ENCODE data around the gene KLHL30.

DNA sequence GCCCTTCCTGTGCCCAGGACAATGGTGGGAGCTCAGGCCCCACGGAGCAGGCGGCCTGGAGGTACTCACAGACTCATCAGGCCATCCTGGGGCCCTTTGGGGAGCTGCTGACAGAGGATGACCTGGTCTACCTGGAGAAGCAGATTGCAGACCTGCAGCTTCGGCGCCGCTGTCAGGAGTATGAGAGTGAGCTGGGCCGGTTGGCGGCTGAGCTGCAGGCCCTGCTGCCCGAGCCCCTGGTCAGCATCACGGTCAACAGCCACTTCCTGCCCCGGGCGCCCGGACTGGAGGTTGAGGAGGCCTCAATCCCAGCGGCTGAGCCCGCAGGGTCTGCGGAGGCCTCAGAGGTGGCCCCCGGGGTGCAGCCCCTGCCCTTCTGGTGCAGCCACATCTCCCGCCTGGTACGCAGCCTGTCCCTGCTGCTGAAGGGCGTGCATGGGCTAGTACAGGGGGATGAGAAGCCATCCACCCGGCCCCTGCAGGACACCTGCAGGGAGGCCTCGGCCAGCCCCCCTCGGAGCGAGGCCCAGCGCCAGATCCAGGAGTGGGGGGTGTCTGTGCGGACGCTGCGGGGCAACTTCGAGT, 8.3 kb upstream of the KLHL30 start:
- TF ChIP-seq, protein P1, sequence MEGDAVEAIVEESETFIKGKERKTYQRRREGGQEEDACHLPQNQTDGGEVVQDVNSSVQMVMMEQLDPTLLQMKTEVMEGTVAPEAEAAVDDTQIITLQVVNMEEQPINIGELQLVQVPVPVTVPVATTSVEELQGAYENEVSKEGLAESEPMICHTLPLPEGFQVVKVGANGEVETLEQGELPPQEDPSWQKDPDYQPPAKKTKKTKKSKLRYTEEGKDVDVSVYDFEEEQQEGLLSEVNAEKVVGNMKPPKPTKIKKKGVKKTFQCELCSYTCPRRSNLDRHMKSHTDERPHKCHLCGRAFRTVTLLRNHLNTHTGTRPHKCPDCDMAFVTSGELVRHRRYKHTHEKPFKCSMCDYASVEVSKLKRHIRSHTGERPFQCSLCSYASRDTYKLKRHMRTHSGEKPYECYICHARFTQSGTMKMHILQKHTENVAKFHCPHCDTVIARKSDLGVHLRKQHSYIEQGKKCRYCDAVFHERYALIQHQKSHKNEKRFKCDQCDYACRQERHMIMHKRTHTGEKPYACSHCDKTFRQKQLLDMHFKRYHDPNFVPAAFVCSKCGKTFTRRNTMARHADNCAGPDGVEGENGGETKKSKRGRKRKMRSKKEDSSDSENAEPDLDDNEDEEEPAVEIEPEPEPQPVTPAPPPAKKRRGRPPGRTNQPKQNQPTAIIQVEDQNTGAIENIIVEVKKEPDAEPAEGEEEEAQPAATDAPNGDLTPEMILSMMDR (conservative IDR thresholded peaks at IDR 0.05; ENCODE audit: low read depth in 2 of 2) = no peak
- no peak for TF ChIP-seq STAT1 (IDR thresholded peaks at IDR 0.05; ENCODE audit: unreplicated experiment)
- no peak for TF ChIP-seq CREB1 (CRISPR knock-in tag; IDR thresholded peaks at IDR 0.05; ENCODE audit: low read depth)
- TF ChIP-seq EZH2 (IDR thresholded peaks at IDR 0.05; ENCODE audit: low read depth, unreplicated experiment) = no peak
- TF ChIP-seq POLR2AphosphoS5 (IDR thresholded peaks at IDR 0.05; ENCODE audit: low read depth) = no peak
- TF ChIP-seq JUNB (IDR thresholded peaks at IDR 0.05; ENCODE audit: unreplicated experiment) = no peak
- TF ChIP-seq, protein P2, sequence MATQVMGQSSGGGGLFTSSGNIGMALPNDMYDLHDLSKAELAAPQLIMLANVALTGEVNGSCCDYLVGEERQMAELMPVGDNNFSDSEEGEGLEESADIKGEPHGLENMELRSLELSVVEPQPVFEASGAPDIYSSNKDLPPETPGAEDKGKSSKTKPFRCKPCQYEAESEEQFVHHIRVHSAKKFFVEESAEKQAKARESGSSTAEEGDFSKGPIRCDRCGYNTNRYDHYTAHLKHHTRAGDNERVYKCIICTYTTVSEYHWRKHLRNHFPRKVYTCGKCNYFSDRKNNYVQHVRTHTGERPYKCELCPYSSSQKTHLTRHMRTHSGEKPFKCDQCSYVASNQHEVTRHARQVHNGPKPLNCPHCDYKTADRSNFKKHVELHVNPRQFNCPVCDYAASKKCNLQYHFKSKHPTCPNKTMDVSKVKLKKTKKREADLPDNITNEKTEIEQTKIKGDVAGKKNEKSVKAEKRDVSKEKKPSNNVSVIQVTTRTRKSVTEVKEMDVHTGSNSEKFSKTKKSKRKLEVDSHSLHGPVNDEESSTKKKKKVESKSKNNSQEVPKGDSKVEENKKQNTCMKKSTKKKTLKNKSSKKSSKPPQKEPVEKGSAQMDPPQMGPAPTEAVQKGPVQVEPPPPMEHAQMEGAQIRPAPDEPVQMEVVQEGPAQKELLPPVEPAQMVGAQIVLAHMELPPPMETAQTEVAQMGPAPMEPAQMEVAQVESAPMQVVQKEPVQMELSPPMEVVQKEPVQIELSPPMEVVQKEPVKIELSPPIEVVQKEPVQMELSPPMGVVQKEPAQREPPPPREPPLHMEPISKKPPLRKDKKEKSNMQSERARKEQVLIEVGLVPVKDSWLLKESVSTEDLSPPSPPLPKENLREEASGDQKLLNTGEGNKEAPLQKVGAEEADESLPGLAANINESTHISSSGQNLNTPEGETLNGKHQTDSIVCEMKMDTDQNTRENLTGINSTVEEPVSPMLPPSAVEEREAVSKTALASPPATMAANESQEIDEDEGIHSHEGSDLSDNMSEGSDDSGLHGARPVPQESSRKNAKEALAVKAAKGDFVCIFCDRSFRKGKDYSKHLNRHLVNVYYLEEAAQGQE (IDR thresholded peaks at IDR 0.05; ENCODE audit: unreplicated experiment) = no peak
- TF ChIP-seq EZH2phosphoT487 (IDR thresholded peaks at IDR 0.05; ENCODE audit: unreplicated experiment) = no peak
- no peak for TF ChIP-seq NANOG (IDR thresholded peaks at IDR 0.05; ENCODE audit: borderline replicate concordance)
- no peak for TF ChIP-seq ZNF331 (CRISPR knock-in tag; IDR thresholded peaks at IDR 0.05; ENCODE audit: low read depth)
- TF ChIP-seq, protein P3, sequence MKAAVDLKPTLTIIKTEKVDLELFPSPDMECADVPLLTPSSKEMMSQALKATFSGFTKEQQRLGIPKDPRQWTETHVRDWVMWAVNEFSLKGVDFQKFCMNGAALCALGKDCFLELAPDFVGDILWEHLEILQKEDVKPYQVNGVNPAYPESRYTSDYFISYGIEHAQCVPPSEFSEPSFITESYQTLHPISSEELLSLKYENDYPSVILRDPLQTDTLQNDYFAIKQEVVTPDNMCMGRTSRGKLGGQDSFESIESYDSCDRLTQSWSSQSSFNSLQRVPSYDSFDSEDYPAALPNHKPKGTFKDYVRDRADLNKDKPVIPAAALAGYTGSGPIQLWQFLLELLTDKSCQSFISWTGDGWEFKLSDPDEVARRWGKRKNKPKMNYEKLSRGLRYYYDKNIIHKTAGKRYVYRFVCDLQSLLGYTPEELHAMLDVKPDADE (IDR thresholded peaks at IDR 0.05) = no peak
- TF ChIP-seq ZNF114 (CRISPR knock-in tag; IDR thresholded peaks at IDR 0.05) = no peak
- TF ChIP-seq, protein P4, sequence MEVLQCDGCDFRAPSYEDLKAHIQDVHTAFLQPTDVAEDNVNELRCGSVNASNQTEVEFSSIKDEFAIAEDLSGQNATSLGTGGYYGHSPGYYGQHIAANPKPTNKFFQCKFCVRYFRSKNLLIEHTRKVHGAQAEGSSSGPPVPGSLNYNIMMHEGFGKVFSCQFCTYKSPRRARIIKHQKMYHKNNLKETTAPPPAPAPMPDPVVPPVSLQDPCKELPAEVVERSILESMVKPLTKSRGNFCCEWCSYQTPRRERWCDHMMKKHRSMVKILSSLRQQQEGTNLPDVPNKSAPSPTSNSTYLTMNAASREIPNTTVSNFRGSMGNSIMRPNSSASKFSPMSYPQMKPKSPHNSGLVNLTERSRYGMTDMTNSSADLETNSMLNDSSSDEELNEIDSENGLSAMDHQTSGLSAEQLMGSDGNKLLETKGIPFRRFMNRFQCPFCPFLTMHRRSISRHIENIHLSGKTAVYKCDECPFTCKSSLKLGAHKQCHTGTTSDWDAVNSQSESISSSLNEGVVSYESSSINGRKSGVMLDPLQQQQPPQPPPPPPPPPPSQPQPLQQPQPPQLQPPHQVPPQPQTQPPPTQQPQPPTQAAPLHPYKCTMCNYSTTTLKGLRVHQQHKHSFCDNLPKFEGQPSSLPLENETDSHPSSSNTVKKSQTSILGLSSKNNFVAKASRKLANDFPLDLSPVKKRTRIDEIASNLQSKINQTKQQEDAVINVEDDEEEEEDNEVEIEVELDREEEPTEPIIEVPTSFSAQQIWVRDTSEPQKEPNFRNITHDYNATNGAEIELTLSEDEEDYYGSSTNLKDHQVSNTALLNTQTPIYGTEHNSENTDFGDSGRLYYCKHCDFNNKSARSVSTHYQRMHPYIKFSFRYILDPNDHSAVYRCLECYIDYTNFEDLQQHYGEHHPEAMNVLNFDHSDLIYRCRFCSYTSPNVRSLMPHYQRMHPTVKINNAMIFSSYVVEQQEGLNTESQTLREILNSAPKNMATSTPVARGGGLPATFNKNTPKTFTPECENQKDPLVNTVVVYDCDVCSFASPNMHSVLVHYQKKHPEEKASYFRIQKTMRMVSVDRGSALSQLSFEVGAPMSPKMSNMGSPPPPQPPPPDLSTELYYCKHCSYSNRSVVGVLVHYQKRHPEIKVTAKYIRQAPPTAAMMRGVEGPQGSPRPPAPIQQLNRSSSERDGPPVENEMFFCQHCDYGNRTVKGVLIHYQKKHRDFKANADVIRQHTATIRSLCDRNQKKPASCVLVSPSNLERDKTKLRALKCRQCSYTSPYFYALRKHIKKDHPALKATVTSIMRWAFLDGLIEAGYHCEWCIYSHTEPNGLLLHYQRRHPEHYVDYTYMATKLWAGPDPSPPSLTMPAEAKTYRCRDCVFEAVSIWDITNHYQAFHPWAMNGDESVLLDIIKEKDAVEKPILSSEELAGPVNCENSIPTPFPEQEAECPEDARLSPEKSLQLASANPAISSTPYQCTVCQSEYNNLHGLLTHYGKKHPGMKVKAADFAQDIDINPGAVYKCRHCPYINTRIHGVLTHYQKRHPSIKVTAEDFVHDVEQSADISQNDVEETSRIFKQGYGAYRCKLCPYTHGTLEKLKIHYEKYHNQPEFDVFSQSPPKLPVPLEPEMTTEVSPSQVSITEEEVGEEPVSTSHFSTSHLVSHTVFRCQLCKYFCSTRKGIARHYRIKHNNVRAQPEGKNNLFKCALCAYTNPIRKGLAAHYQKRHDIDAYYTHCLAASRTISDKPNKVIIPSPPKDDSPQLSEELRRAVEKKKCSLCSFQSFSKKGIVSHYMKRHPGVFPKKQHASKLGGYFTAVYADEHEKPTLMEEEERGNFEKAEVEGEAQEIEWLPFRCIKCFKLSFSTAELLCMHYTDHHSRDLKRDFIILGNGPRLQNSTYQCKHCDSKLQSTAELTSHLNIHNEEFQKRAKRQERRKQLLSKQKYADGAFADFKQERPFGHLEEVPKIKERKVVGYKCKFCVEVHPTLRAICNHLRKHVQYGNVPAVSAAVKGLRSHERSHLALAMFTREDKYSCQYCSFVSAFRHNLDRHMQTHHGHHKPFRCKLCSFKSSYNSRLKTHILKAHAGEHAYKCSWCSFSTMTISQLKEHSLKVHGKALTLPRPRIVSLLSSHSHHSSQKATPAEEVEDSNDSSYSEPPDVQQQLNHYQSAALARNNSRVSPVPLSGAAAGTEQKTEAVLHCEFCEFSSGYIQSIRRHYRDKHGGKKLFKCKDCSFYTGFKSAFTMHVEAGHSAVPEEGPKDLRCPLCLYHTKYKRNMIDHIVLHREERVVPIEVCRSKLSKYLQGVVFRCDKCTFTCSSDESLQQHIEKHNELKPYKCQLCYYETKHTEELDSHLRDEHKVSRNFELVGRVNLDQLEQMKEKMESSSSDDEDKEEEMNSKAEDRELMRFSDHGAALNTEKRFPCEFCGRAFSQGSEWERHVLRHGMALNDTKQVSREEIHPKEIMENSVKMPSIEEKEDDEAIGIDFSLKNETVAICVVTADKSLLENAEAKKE (CRISPR knock-in tag; IDR thresholded peaks at IDR 0.05) = no peak
